BLaER1 (cell line): ENCODE measurements around the gene SHCBP1L.
"Not testable (repeated sequence)": the region's sequence is repeated elsewhere in the genome, so short reads cannot be mapped to it uniquely, and the experiment has no call there.

ENCODE experiments used
- H3K27ac ChIP-seq: shearing (Covaris generic); formaldehyde crosslinking; 2 replicates; pipeline ENCODE4 v1.8.1; 2022
- H3K27me3 ChIP-seq: shearing (Covaris generic); formaldehyde crosslinking; 2 replicates; pipeline ENCODE4 v1.8.1; 2022
- H3K36me3 ChIP-seq: shearing (Covaris generic); formaldehyde crosslinking; 2 replicates; pipeline ENCODE4 v1.8.1; 2022
- H3K4me1 ChIP-seq: shearing (Covaris generic); formaldehyde crosslinking; 2 replicates; pipeline ENCODE4 v1.8.1; 2022
- H3K4me2 ChIP-seq: shearing (Covaris generic); formaldehyde crosslinking; 2 replicates; pipeline ENCODE4 v1.8.1; 2022
- H3K4me3 ChIP-seq: shearing (Covaris generic); formaldehyde crosslinking; 2 replicates; pipeline ENCODE4 v1.8.1; 2022
- H3K9ac ChIP-seq: shearing (Covaris generic); formaldehyde crosslinking; 2 replicates; pipeline ENCODE4 v1.8.1; 2022
- H3K9me3 ChIP-seq: shearing (Covaris generic); formaldehyde crosslinking; 2 replicates; pipeline ENCODE4 v1.8.1; 2022
- H4K20me1 ChIP-seq: shearing (Covaris generic); formaldehyde crosslinking; 2 replicates; pipeline ENCODE4 v1.8.1; 2022
- Cebpa-rat ChIP-seq: shearing (Covaris generic); IDR thresholded peaks from 2 replicates; pipeline ENCODE4 v1.8.1; 2022

Gene SHCBP1L

GRCh38 chr1:182939413-182939812 is 13.6 kb downstream of the SHCBP1L start:
- Histone ChIP-seq H3K36me3 (no peaks in the 10 kb centered on the region), H3K4me1 (no peaks in the 10 kb centered on the region), H3K4me3 (no peak overlapping the region), H3K9me3 (peaks cover 3% of the 10 kb centered on the region; the same call in 1 of the 2 replicates), H3K9ac (no peak overlapping the region), H3K27ac (no peak overlapping the region), H3K4me2 (no peak overlapping the region), H3K27me3 (no peaks in the 10 kb centered on the region), H4K20me1 (no peaks in the 10 kb centered on the region)
- no peak for TF ChIP-seq Cebpa-rat

- H4K20me1 ChIP-seq = no peaks in the 10 kb centered on the region
Observed at GRCh38 chr1:182935716-182936115, 17.2 kb downstream of the SHCBP1L start.

GRCh38 chr1:182930985-182931384 is 22.0 kb downstream of the SHCBP1L start:
- Histone ChIP-seq H3K4me1 (no peaks in the 10 kb centered on the region), H3K27me3 (no peaks in the 10 kb centered on the region), H3K9me3 (peaks cover 3% of the 10 kb centered on the region; the same call in 1 of the 2 replicates), H4K20me1 (no peaks in the 10 kb centered on the region), H3K4me2 (no peak overlapping the region), H3K4me3 (no peak overlapping the region), H3K9ac (no peak overlapping the region), H3K27ac (no peak overlapping the region), H3K36me3 (no peaks in the 10 kb centered on the region)
- no peak for TF ChIP-seq Cebpa-rat

More at GRCh38 chr1:182935716-182936115, 17.2 kb downstream of the SHCBP1L start:
- H3K9ac ChIP-seq = no peak overlapping the region
- no peaks in the 10 kb centered on the region for H3K27me3 ChIP-seq
- peaks cover 3% of the 10 kb centered on the region; the same call in 1 of the 2 replicates for H3K9me3 ChIP-seq
- TF ChIP-seq Cebpa-rat = no peak
- H3K36me3 ChIP-seq = no peaks in the 10 kb centered on the region
- H3K4me2 ChIP-seq = no peak overlapping the region
- no peak overlapping the region for H3K27ac ChIP-seq
- no peaks in the 10 kb centered on the region for H3K4me1 ChIP-seq
- no peak overlapping the region for H3K4me3 ChIP-seq

- no peak overlapping the region for H3K27ac ChIP-seq
- H4K20me1 ChIP-seq = no peaks in the 10 kb centered on the region
- no peaks in the 10 kb centered on the region for H3K36me3 ChIP-seq
- no peaks in the 10 kb centered on the region for H3K27me3 ChIP-seq
- H3K9ac ChIP-seq = no peak overlapping the region
- H3K4me1 ChIP-seq = no peaks in the 10 kb centered on the region
- no peak overlapping the region for H3K4me2 ChIP-seq
- no peaks in the 10 kb centered on the region for H3K9me3 ChIP-seq
- TF ChIP-seq Cebpa-rat = no peak
- no peak overlapping the region for H3K4me3 ChIP-seq
Observed at GRCh38 chr1:182927693-182928433, 25.1 kb downstream of the SHCBP1L start.

GRCh38 chr1:182925661-182926060 is 27.3 kb downstream of the SHCBP1L start:
- no peak for TF ChIP-seq Cebpa-rat
- Histone ChIP-seq H3K36me3 (no peaks in the 10 kb centered on the region), H3K4me3 (no peak overlapping the region), H3K9ac (no peak overlapping the region), H3K27me3 (no peaks in the 10 kb centered on the region), H4K20me1 (no peaks in the 10 kb centered on the region), H3K9me3 (no peaks in the 10 kb centered on the region), H3K4me1 (no peaks in the 10 kb centered on the region), H3K4me2 (no peak overlapping the region), H3K27ac (no peak overlapping the region)

- H3K9ac ChIP-seq = no peak overlapping the region
Observed at GRCh38 chr1:182917378-182917777, 35.6 kb downstream of the SHCBP1L start.

GRCh38 chr1:182913401-182913800 is 39.6 kb downstream of the SHCBP1L start:
- peaks cover 16% of the 10 kb centered on the region; the same call in 1 of the 2 replicates for H3K9me3 ChIP-seq
- no peak overlapping the region for H3K9ac ChIP-seq
- H3K4me1 ChIP-seq = peaks cover 11% of the 10 kb centered on the region
- H3K27me3 ChIP-seq = no peaks in the 10 kb centered on the region
- TF ChIP-seq Cebpa-rat = no peak
- H4K20me1 ChIP-seq = no peaks in the 10 kb centered on the region
- no peaks in the 10 kb centered on the region for H3K36me3 ChIP-seq
- H3K4me3 ChIP-seq = no peak overlapping the region
- H3K27ac ChIP-seq = no peak overlapping the region
- H3K4me2 ChIP-seq = no peak overlapping the region

More at GRCh38 chr1:182917378-182917777, 35.6 kb downstream of the SHCBP1L start:
- H3K4me2 ChIP-seq = peak overlapping the region; percentile 21
- H3K4me3 ChIP-seq = no peak overlapping the region
- peaks cover 11% of the 10 kb centered on the region for H3K4me1 ChIP-seq
- H3K9me3 ChIP-seq = peaks cover 12% of the 10 kb centered on the region; the same call in 1 of the 2 replicates
- H3K36me3 ChIP-seq = no peaks in the 10 kb centered on the region
- H4K20me1 ChIP-seq = no peaks in the 10 kb centered on the region
- H3K27ac ChIP-seq = no peak overlapping the region
- no peak for TF ChIP-seq Cebpa-rat
- no peaks in the 10 kb centered on the region for H3K27me3 ChIP-seq

- no peak overlapping the region for H3K27ac ChIP-seq
Observed at GRCh38 chr1:182910143-182910542, 42.8 kb downstream of the SHCBP1L start.

GRCh38 chr1:182909578-182909977 is 43.4 kb downstream of the SHCBP1L start:
- no peaks in the 10 kb centered on the region for H3K4me1 ChIP-seq
- TF ChIP-seq Cebpa-rat = no peak
- H3K9ac ChIP-seq = no peak overlapping the region

More at GRCh38 chr1:182910143-182910542, 42.8 kb downstream of the SHCBP1L start:
- Histone ChIP-seq H3K9me3 (peaks cover 16% of the 10 kb centered on the region; the same call in 1 of the 2 replicates), H3K27me3 (no peaks in the 10 kb centered on the region), H3K36me3 (no peaks in the 10 kb centered on the region), H3K4me3 (no peak overlapping the region), H3K9ac (no peak overlapping the region), H3K4me1 (no peaks in the 10 kb centered on the region), H3K4me2 (no peak overlapping the region), H4K20me1 (no peaks in the 10 kb centered on the region)
- no peak for TF ChIP-seq Cebpa-rat

GRCh38 chr1:182905321-182905720 is 47.6 kb downstream of the SHCBP1L start:
- Histone ChIP-seq H3K4me3 (no peak overlapping the region), H3K4me1 (no peaks in the 10 kb centered on the region), H3K9ac (no peak overlapping the region), H3K9me3 (no peaks in the 10 kb centered on the region), H4K20me1 (no peaks in the 10 kb centered on the region), H3K27ac (no peak overlapping the region), H3K4me2 (no peak overlapping the region), H3K36me3 (no peaks in the 10 kb centered on the region), H3K27me3 (no peaks in the 10 kb centered on the region)
- TF ChIP-seq Cebpa-rat = no peak

More at GRCh38 chr1:182909578-182909977, 43.4 kb downstream of the SHCBP1L start:
- no peak overlapping the region for H3K4me3 ChIP-seq
- no peak overlapping the region for H3K4me2 ChIP-seq
- no peak overlapping the region for H3K27ac ChIP-seq
- H3K36me3 ChIP-seq = no peaks in the 10 kb centered on the region
- H4K20me1 ChIP-seq = no peaks in the 10 kb centered on the region
- peaks cover 16% of the 10 kb centered on the region; the same call in 1 of the 2 replicates for H3K9me3 ChIP-seq
- H3K27me3 ChIP-seq = no peaks in the 10 kb centered on the region

- H3K4me1 ChIP-seq, H3K9ac ChIP-seq, H3K9me3 ChIP-seq, H3K27ac ChIP-seq, H3K27me3 ChIP-seq, H3K4me3 ChIP-seq, H3K36me3 ChIP-seq, H3K4me2 ChIP-seq, H4K20me1 ChIP-seq: not testable (repeated sequence)
Observed at GRCh38 chr1:182901946-182902345, 51.0 kb downstream of the SHCBP1L start.
